Smooth muscle cell (in vitro differentiated cells): ENCODE data around the gene RAPGEF4. TPM values are rescaled to one million over a fixed set of nuclear protein-coding genes. Genes with fewer than 3 reads are reported as not detected.

Source experiments
- DNase-seq: peaks from one replicate; lab custom pipeline; 2025; ENCODE audit not compliant: unreplicated experiment; lab: John Stamatoyannopoulos, UW
- H2AFZ ChIP-seq: fragments of 200-600 bp; sonication (generic); 2 replicates; pipeline ENCODE4 v1.6.0; 2016; ENCODE audit warnings: antibody characterized with exemption, low read depth, mild to moderate bottlenecking
- H3F3A ChIP-seq: fragments of 200-600 bp; sonication (generic); 2 replicates; pipeline ENCODE4 v1.6.0; 2017; ENCODE audit warnings: antibody characterized with exemption, low read depth
- H3K27ac ChIP-seq: fragments of 200-600 bp; sonication (generic); 2 replicates; pipeline ENCODE4 v1.5.1; 2016; ENCODE audit warnings: low read depth, mild to moderate bottlenecking
- H3K27me3 ChIP-seq: fragments of 200-600 bp; sonication (generic); 2 replicates; pipeline ENCODE4 v1.6.1; 2016; ENCODE audit warnings: low read depth, mild to moderate bottlenecking
- H3K36me3 ChIP-seq: fragments of 200-600 bp; sonication (generic); 2 replicates; pipeline ENCODE4 v1.5.1; 2016; ENCODE audit warnings: low read depth
- H3K4me1 ChIP-seq: fragments of 200-600 bp; sonication (generic); 2 replicates; pipeline ENCODE4 v1.5.1; 2016; ENCODE audit warnings: low read depth
- H3K4me2 ChIP-seq: fragments of 200-600 bp; sonication (generic); 2 replicates; pipeline ENCODE4 v1.6.0; 2016; ENCODE audit warnings: mild to moderate bottlenecking
- H3K4me3 ChIP-seq: fragments of 200-600 bp; sonication (generic); 2 replicates; pipeline ENCODE4 v1.5.1; 2016; ENCODE audit warnings: mild to moderate bottlenecking
- H3K79me2 ChIP-seq: fragments of 200-600 bp; sonication (generic); 2 replicates; pipeline ENCODE4 v1.6.0; 2016; ENCODE audit warnings: low read depth, mild to moderate bottlenecking
- H3K9ac ChIP-seq: fragments of 200-600 bp; sonication (generic); 2 replicates; pipeline ENCODE4 v1.6.0; 2016; ENCODE audit warnings: low read depth
- H3K9me3 ChIP-seq: fragments of 200-600 bp; sonication (generic); replicated peaks from 2 replicates; pipeline ENCODE4 v1.5.1; 2016; ENCODE audit warnings: low read depth
- H4K20me1 ChIP-seq: fragments of 200-600 bp; sonication (generic); 2 replicates; pipeline ENCODE4 v1.6.0; 2016; ENCODE audit warnings: low read depth
- WGBS: methylation state at CpG from one replicate; pipeline ENCODE4 v1.1.7; 2016; ENCODE audit warnings: low lambda C conversion rate; 5-methylcytosine and 5-hydroxymethylcytosine counted together
- polyA plus RNA-seq: library from polyadenylated mRNA; unstranded; fragments of >200 nt; fragmentation: Nextera tagmentation; extraction: Ambion mirVana; gene quantifications from 2 replicates; pipeline ENCODE4 v1.2.1, GENCODE V29; 2016
- total RNA-seq: library from RNA; depleted of rRNA; stranded (reverse); fragments of >200 nt; gene quantifications from 2 replicates; pipeline ENCODE4 v1.2.3, GENCODE V29; 2014
- TF ChIP-seq, protein P1 (sequence below): fragments of 200-600 bp; sonication (generic); IDR thresholded peaks from 2 replicates; pipeline ENCODE4 v1.5.1; 2017; ENCODE audit warnings: borderline replicate concordance, mild to moderate bottlenecking, antibody characterized with exemption; ENCODE audit not compliant: insufficient read depth, poor library complexity, severe bottlenecking

Gene RAPGEF4
- total and polyA plus RNA-seq, 2 experiments from 2014 or later = 0.35 to 2.7 TPM

DNA sequence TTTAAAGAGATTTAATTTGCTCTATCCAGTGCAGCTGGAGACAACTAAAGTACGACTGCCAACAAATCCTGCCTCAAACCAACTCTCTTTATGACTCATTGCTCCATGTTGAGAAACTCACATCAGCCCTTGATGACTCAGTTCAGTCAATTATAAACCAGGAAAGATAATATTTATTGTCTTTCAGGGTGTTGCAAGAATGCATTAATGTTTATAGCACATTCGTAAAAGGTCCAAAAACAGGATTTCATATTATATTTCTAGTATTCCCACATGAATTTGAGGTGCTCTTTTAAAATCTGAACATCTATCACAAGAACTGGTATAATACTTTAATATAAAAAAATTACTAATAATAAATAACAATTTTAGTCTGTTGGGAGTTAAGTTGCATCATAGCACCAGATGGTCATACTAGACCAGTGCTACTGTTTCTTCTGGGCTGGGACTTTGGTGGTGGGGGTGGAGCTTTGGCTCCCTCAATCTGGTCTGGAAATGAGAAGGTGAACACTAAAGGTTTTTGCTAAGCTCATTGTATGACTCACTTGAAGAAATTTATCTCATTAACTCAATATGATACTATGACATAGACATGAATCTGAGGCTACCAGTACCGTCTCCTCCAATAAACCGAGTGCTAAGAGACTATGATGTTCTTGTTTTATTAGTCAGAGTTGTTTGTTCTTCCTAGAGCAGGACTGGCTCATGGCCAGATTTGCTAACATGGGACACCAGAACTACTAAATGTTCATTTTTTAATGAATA, 313.4 kb downstream of the RAPGEF4 start:
- no peaks in the 10 kb centered on the region for H4K20me1 ChIP-seq
- no peaks in the 10 kb centered on the region for H3K36me3 ChIP-seq
- H3K9ac ChIP-seq = peak overlapping the region; percentile 78
- H3K79me2 ChIP-seq = no peaks in the 10 kb centered on the region
- peak overlapping the region; percentile 96 for H3K27ac ChIP-seq
- peak overlapping the region; percentile 25 for H3K4me3 ChIP-seq
- H3F3A ChIP-seq = peaks cover 22% of the 10 kb centered on the region
- peak overlapping the region; percentile 75 for H3K4me2 ChIP-seq
- peaks cover 12% of the 10 kb centered on the region for H3K4me1 ChIP-seq
- H3K9me3 ChIP-seq = no peaks in the 10 kb centered on the region
- no peak for DNase-seq
- no peak overlapping the region for H2AFZ ChIP-seq
- WGBS = 0% methylated on average over 4 of the region's 4 CpGs
- no peaks in the 10 kb centered on the region for H3K27me3 ChIP-seq
- TF ChIP-seq, protein P1, sequence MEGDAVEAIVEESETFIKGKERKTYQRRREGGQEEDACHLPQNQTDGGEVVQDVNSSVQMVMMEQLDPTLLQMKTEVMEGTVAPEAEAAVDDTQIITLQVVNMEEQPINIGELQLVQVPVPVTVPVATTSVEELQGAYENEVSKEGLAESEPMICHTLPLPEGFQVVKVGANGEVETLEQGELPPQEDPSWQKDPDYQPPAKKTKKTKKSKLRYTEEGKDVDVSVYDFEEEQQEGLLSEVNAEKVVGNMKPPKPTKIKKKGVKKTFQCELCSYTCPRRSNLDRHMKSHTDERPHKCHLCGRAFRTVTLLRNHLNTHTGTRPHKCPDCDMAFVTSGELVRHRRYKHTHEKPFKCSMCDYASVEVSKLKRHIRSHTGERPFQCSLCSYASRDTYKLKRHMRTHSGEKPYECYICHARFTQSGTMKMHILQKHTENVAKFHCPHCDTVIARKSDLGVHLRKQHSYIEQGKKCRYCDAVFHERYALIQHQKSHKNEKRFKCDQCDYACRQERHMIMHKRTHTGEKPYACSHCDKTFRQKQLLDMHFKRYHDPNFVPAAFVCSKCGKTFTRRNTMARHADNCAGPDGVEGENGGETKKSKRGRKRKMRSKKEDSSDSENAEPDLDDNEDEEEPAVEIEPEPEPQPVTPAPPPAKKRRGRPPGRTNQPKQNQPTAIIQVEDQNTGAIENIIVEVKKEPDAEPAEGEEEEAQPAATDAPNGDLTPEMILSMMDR = no peak

DNA sequence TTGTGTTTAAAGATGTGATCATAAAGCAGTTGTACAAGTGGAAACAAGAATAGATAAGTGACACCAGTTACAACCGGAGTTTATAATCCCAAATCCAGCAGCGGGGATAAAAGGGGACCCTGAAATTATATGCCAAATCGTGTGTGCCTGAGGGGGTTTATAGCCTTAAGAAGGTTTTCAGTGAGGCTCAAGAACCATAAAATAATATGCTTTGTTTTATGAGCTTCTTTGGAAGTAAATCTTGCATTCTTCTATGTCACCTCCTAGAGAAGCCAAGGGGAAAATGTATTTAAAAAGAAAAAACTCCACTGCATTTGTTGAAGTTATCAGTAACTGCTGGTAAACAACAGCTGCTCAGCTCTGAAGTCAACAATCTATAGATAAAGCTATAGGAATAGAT, 314.2 kb downstream of the RAPGEF4 start:
- peak overlapping the region; percentile 75 for H3K4me2 ChIP-seq
- no peaks in the 10 kb centered on the region for H3K9me3 ChIP-seq
- no peak overlapping the region for H2AFZ ChIP-seq
- peaks cover 14% of the 10 kb centered on the region for H3K4me1 ChIP-seq
- no peaks in the 10 kb centered on the region for H3K36me3 ChIP-seq
- TF ChIP-seq, protein P1 = no peak
- H3K27ac ChIP-seq = peak overlapping the region; percentile 96
- H4K20me1 ChIP-seq = no peaks in the 10 kb centered on the region
- H3F3A ChIP-seq = peaks cover 22% of the 10 kb centered on the region
- no peaks in the 10 kb centered on the region for H3K27me3 ChIP-seq
- H3K79me2 ChIP-seq = no peaks in the 10 kb centered on the region
- peak overlapping the region; percentile 78 for H3K9ac ChIP-seq
- no peak for DNase-seq
- 43% methylated on average over 3 of the region's 3 CpGs for WGBS
- no peak overlapping the region for H3K4me3 ChIP-seq

- H3F3A ChIP-seq = peaks cover 15% of the 10 kb centered on the region
- H3K79me2 ChIP-seq = no peaks in the 10 kb centered on the region
- H3K9me3 ChIP-seq = no peaks in the 10 kb centered on the region
- H4K20me1 ChIP-seq = no peaks in the 10 kb centered on the region
- peak overlapping the region; percentile 78 for H3K9ac ChIP-seq
- H3K4me2 ChIP-seq = no peak overlapping the region
- no peak for DNase-seq
- no peaks in the 10 kb centered on the region for H3K36me3 ChIP-seq
- peaks cover 11% of the 10 kb centered on the region for H3K4me1 ChIP-seq
- H3K4me3 ChIP-seq = no peak overlapping the region
- TF ChIP-seq, protein P1 = no peak
- WGBS = 75% methylated on average over 4 of the region's 4 CpGs
- H3K27ac ChIP-seq = peak overlapping the region; percentile 96
- H2AFZ ChIP-seq = no peak overlapping the region
- H3K27me3 ChIP-seq = no peaks in the 10 kb centered on the region
These were observed 315.0 kb downstream of the RAPGEF4 start for GRCh38 chr2:173050684-173051083.
